Epithelial cell of esophagus (primary cell): ENCODE measurements around the gene LUZP1.

Experiments
- DNase-seq: peaks from one replicate; pipeline ENCODE4 v3.0.0; 2010; ENCODE audit warnings: low read depth
- H3K4me3 ChIP-seq: 2 replicates; pipeline ENCODE4 v1.5.1; 2011; ENCODE audit warnings: mild to moderate bottlenecking, low read length, control low read depth
- CTCF ChIP-seq: IDR thresholded peaks from 2 replicates; pipeline ENCODE4 v1.5.1; 2011; ENCODE audit warnings: low read depth, mild to moderate bottlenecking, low read length, control low read depth, inconsistent platforms; ENCODE audit not compliant: insufficient read depth; ENCODE audit errors: missing control alignments

LUZP1 gene

GRCh38 chr1:23035823-23036452, 132.7 kb downstream of the LUZP1 start:
- no peak overlapping the region for H3K4me3 ChIP-seq
- DNase-seq: no peak
- TF ChIP-seq CTCF: no peak
